Ovary (tissue), 9 donors: ENCODE results near the gene XIRP2. TPM values are rescaled to one million over a fixed set of nuclear protein-coding genes. Genes with fewer than 3 reads are reported as not detected.

Experiments used
- DNase-seq, 5 donors: peaks; one replicate each; pipeline ENCODE4 v3.0.0-alpha.2; 2019 to 2020
- H3K27ac ChIP-seq, 2 donors: fragments of 200-600 bp; one replicate each; pipeline versions ENCODE4 v1.5.1 to v1.8.0; 2019 to 2022
- H3K27me3 ChIP-seq: fragments of 200-600 bp; one replicate; pipeline ENCODE4 v1.8.0; 2022
- H3K36me3 ChIP-seq: fragments of 200-600 bp; sonication (generic); one replicate; pipeline ENCODE4 v1.5.1; 2019
- H3K4me1 ChIP-seq: one replicate; pipeline ENCODE4 v1.8.1; 2013; ENCODE audit warnings: mild to moderate bottlenecking, moderate library complexity; ENCODE audit not compliant: insufficient read depth
- H3K4me3 ChIP-seq: fragments of 200-600 bp; sonication (generic); one replicate; pipeline ENCODE4 v1.5.1; 2017
- H3K9me3 ChIP-seq, 2 donors: fragments of 200-600 bp in 1 of 2; sonication (generic) in 1 of 2; one replicate each; pipeline versions ENCODE4 v1.5.1 to v1.8.1; 2013 to 2019; ENCODE audit warnings: mild to moderate bottlenecking in 1 of 2, moderate library complexity in 1 of 2
- CTCF ChIP-seq, 3 donors: fragments of 450-650 bp in 2 of 3; fragments of 200-600 bp in 1 of 3; IDR thresholded peaks; one replicate each; pipeline versions ENCODE4 v1.5.1 to v1.8.0; 2016 to 2022; ENCODE audit warnings: antibody characterized with exemption in 3 of 3, mild to moderate bottlenecking in 1 of 3
- EP300 ChIP-seq: sonication (generic); formaldehyde crosslinking; IDR thresholded peaks from one replicate; pipeline ENCODE4 v1.6.1; 2017; ENCODE audit warnings: antibody characterized with exemption
- POLR2A ChIP-seq: fragments of 450-650 bp; IDR thresholded peaks from one replicate; pipeline ENCODE4 v1.6.1; 2017; ENCODE audit warnings: antibody characterized with exemption, mild to moderate bottlenecking, moderate library complexity
- WGBS, 3 donors: extraction: QIAGEN DNeasy Blood & Tissue Kit in 1 of 3; methylation state at CpG; one replicate each; pipeline versions ENCODE4 v1.1.5 to v1.1.7; 2013 to 2017; 5-methylcytosine and 5-hydroxymethylcytosine counted together
- intact Hi-C, 4 donors: fragments of 100-400 bp; cut with DNase I; formaldehyde crosslinking; loops; one replicate each; pipeline versions ENCODE4 v1.11.0 to v1.15.1; 2022 to 2023
- polyA plus RNA-seq, 2 donors: library from polyadenylated mRNA; stranded (reverse); fragments of 200-250 nt in 1 of 2; fragments of 350-450 nt in 1 of 2; fragmentation: Illumina TruSeq in 1 of 2; extraction: RNeasy Lipid Tissue Mini Kit (QIAGEN cat#74804) in 1 of 2; gene quantifications; one replicate each; pipeline ENCODE4 v1.2.3, GENCODE V29; 2013 to 2014
- total RNA-seq, 7 donors: library from RNA; depleted of rRNA in 2 of 7; stranded (reverse); fragments of >200 nt in 2 of 7; fragmentation: NEBNext Ultra II Directional in 3 of 7; extraction: Animal tissue kit (Norgen Biotek cat#: 25700) in 3 of 7; gene quantifications; one replicate each; pipeline versions ENCODE4 v1.1.0 to v1.2.4, GENCODE V29; 2016 to 2023
- donor health status: DM: no; HTN: no; CAD: no; lungs with moderate emphysema.
- donor health status: DM: no; HTN: no; CAD: no.
- donor health status: Bipolar disorder and iron deficiency.
- donor health status: DM: yes; HTN: yes; CAD: no.
- donor health status: DM: no; HTN: no; CAD: no.
- donor health status: DM: yes; HTN: yes; CAD: no.

The XIRP2 gene
- total and polyA plus RNA-seq, 9 donors = 0.03 to 0.47 (median 0.12) TPM; not detected in 4

GRCh38 chr2:166862468-166863132 is 25.7 kb upstream of the XIRP2 start:
- WGBS, 3 donors = 17 to 27% (median 22%) methylated on average over 6 of the region's 6 CpGs
- TF ChIP-seq EP300 (no peak), POLR2A (no peak), CTCF (IDR thresholded peaks at IDR 0.05) (no peak)
- intact Hi-C loops = no loop called here

GRCh38 chr2:166867874-166868514 is 20.3 kb upstream of the XIRP2 start:
- no peaks in the 10 kb centered on the region for H3K36me3 ChIP-seq
- H3K9me3 ChIP-seq = no peaks in the 10 kb centered on the region
- H3K27ac ChIP-seq = no peak overlapping the region
- 62 to 72% (median 72%) methylated on average over 10 of the region's 10 CpGs for WGBS, 3 donors
- intact Hi-C loops = no loop called here
- DNase-seq = no peak
- H3K27me3 ChIP-seq = no peaks in the 10 kb centered on the region
- no peak overlapping the region for H3K4me3 ChIP-seq
- TF ChIP-seq EP300 (no peak), POLR2A (no peak), CTCF (IDR thresholded peaks at IDR 0.05) (no peak)
- H3K4me1 ChIP-seq = no peaks in the 10 kb centered on the region

More at GRCh38 chr2:166862468-166863132, 25.7 kb upstream of the XIRP2 start:
- H3K4me1 ChIP-seq = no peaks in the 10 kb centered on the region
- no peaks in the 10 kb centered on the region for H3K9me3 ChIP-seq
- H3K27me3 ChIP-seq = no peaks in the 10 kb centered on the region
- H3K4me3 ChIP-seq = no peak overlapping the region
- H3K36me3 ChIP-seq = no peaks in the 10 kb centered on the region
- DNase-seq = no peak
- no peak overlapping the region for H3K27ac ChIP-seq

GRCh38 chr2:166870346-166870745 is 17.9 kb upstream of the XIRP2 start:
- no peak overlapping the region for H3K27ac ChIP-seq
- WGBS, 3 donors = 76 to 80% (median 80%) methylated on average over 1 of the region's 1 CpG
- intact Hi-C loops = no loop called here
- no peak overlapping the region for H3K4me3 ChIP-seq
- no peak for DNase-seq
- H3K9me3 ChIP-seq = no peaks in the 10 kb centered on the region
- no peaks in the 10 kb centered on the region for H3K27me3 ChIP-seq
- no peaks in the 10 kb centered on the region for H3K4me1 ChIP-seq
- no peaks in the 10 kb centered on the region for H3K36me3 ChIP-seq
- TF ChIP-seq EP300 (no peak), POLR2A (no peak), CTCF (IDR thresholded peaks at IDR 0.05) (no peak)

DNA sequence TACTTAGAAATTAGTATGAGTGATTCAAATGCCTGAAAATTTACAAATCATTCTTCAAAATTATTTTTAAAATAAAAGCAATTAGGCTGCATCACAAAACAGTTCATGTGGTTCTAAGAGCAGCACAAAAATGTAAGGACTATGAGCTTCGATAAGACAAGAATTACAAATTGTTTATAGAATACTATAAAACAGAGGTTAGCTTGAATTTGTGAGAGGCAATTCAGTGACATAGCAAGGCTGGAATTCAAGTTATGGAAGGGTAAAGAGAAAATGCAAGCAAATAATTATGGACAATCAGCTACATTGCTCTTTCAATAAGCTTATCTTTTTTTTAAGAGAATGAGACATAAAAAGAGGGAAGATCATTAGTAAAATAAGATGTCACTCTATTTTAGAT is 7.1 kb upstream of the XIRP2 start:
- DNase-seq = no peak
- 18 to 61% (median 40%) methylated on average over 1 of the region's 1 CpG for WGBS, 3 donors
- TF ChIP-seq POLR2A = no peak
- no peak for TF ChIP-seq CTCF (IDR thresholded peaks at IDR 0.05)
- Histone ChIP-seq H3K4me3 (no peak overlapping the region), H3K27me3 (no peaks in the 10 kb centered on the region), H3K9me3 (no peaks in the 10 kb centered on the region), H3K4me1 (no peaks in the 10 kb centered on the region), H3K36me3 (no peaks in the 10 kb centered on the region), H3K27ac (no peak overlapping the region)
- intact Hi-C loops = no loop called here
